HCT116 (cell line): Measurements from ENCODE around the gene EDDM3A. TPM values are rescaled to one million over a fixed set of nuclear protein-coding genes. Genes with fewer than 3 reads are reported as not detected.

Experiments used
- ATAC-seq: fragments of 200-7000 bp; cut with Tn5 transposase; 2 replicates; pipeline ENCODE4 v1.9.1; 2020; ENCODE audit warnings: mild to moderate bottlenecking, moderate library complexity
- BruUV-seq: library from RNA; stranded (reverse); fragments of 400-500 nt; replicated peaks from 2 replicates; lab custom pipeline; 2021; lab: Mats Ljungman, UMichigan
- CTCF ChIA-PET: fragments of 300-600 bp; sonication (Branson Sonifier 250); formaldehyde crosslinking; loops from one replicate; lab custom pipeline; 2021; ENCODE audit warnings: antibody characterized with exemption; lab: Charles Lee
- POLR2A ChIA-PET: fragments of 300-600, 350-600 bp; sonication (Branson Sonifier 250); formaldehyde crosslinking; loops from one replicate; lab custom pipeline; 2021; ENCODE audit warnings: antibody characterized with exemption; lab: Charles Lee
- RAD21 ChIA-PET, 2 experiments: fragments of 300-600 bp; sonication (Branson Sonifier 250); formaldehyde crosslinking; loops; one replicate each; lab custom pipeline; 2023; ENCODE audit warnings: low total read pairs in 2 of 2; ENCODE audit not compliant: uncharacterized antibody in 2 of 2, unreplicated experiment in 2 of 2, low non-redundant PET in 1 of 2; lab: Charles Lee
- DNase-seq: peaks from one replicate; pipeline ENCODE4 v3.0.0-alpha.2; 2010; ENCODE audit warnings: low read depth, low spot score
- H2AFZ ChIP-seq: fragments of 200-600 bp; shearing (Covaris generic), sonication (generic); 2 replicates; pipeline ENCODE4 v1.6.1; 2017; ENCODE audit warnings: low read depth, mixed run types, mixed read lengths, antibody characterized with exemption, low read length; ENCODE audit not compliant: poor library complexity, severe bottlenecking
- H3K27ac ChIP-seq: 2 replicates; pipeline ENCODE4 v1.5.1; 2012; ENCODE audit warnings: low read depth, low read length
- H3K27me3 ChIP-seq: fragments of 200-600 bp; sonication (generic); 2 replicates; pipeline ENCODE4 v1.6.1; 2016; ENCODE audit warnings: mixed run types, low read length, mixed read lengths; ENCODE audit not compliant: insufficient read depth
- H3K36me3 ChIP-seq, 2 experiments: fragments of 200-500 bp in 1 of 2; fragments of 200-600 bp in 1 of 2; sonication (Bioruptor generic) in 1 of 2; sonication (generic) in 1 of 2; 2 replicates each; pipeline versions ENCODE4 v1.5.1 to v1.6.1; 2014 to 2016; ENCODE audit warnings: low read length in 2 of 2, inconsistent platforms in 1 of 2, mixed read lengths in 1 of 2, mixed run types in 1 of 2; ENCODE audit not compliant: insufficient read depth in 2 of 2, control insufficient read depth in 1 of 2
- H3K4me1 ChIP-seq, 2 experiments: fragments of 200-600 bp in 1 of 2; sonication (generic) in 1 of 2; 2 replicates each; pipeline versions ENCODE4 v1.5.1 to v1.6.1; 2012 to 2017; ENCODE audit warnings: low read length in 2 of 2, inconsistent platforms in 1 of 2, mild to moderate bottlenecking in 1 of 2, mixed read lengths in 1 of 2, mixed run types in 1 of 2, moderate library complexity in 1 of 2; ENCODE audit not compliant: insufficient read depth in 2 of 2, control insufficient read depth in 1 of 2
- H3K4me2 ChIP-seq: fragments of 200-600 bp; sonication (generic); 2 replicates; pipeline ENCODE4 v1.6.1; 2017; ENCODE audit warnings: mixed run types, low read length, mixed read lengths
- H3K4me3 ChIP-seq, 2 experiments: fragments of 200-600 bp in 1 of 2; sonication (generic) in 1 of 2; replicated peaks in 1 of 2; 2 replicates each; pipeline ENCODE4 v1.5.1; 2011 to 2016; ENCODE audit warnings: low read length in 2 of 2, control low read depth in 1 of 2, low read depth in 1 of 2, mild to moderate bottlenecking in 1 of 2, mixed read lengths in 1 of 2, mixed run types in 1 of 2
- H3K79me2 ChIP-seq: fragments of 200-600 bp; sonication (generic); 2 replicates; pipeline ENCODE4 v1.6.1; 2017; ENCODE audit warnings: mild to moderate bottlenecking, mixed run types, low read length, moderate library complexity, mixed read lengths; ENCODE audit not compliant: insufficient read depth
- H3K9ac ChIP-seq: fragments of 200-600 bp; sonication (generic); 2 replicates; pipeline ENCODE4 v1.6.1; 2016; ENCODE audit warnings: low read length, mixed read lengths
- H3K9me2 ChIP-seq: fragments of 200-600 bp; sonication (generic), shearing (Covaris generic); 2 replicates; pipeline ENCODE4 v1.6.1; 2017; ENCODE audit warnings: mixed run types, mild to moderate bottlenecking, moderate library complexity; ENCODE audit not compliant: insufficient read depth
- H3K9me3 ChIP-seq, 2 experiments: fragments of 200-500 bp in 1 of 2; fragments of 200-600 bp in 1 of 2; sonication (Bioruptor generic) in 1 of 2; sonication (generic) in 1 of 2; 2 replicates each; pipeline ENCODE4 v1.6.1; 2014 to 2017; ENCODE audit warnings: low read length in 2 of 2, mixed read lengths in 2 of 2, inconsistent platforms in 1 of 2, low read depth in 1 of 2, mild to moderate bottlenecking in 1 of 2, mixed run types in 1 of 2, moderate library complexity in 1 of 2; ENCODE audit not compliant: control insufficient read depth in 1 of 2, insufficient read depth in 1 of 2
- H4K20me1 ChIP-seq: fragments of 200-600 bp; sonication (generic), shearing (Covaris generic); 2 replicates; pipeline ENCODE4 v1.6.1; 2017; ENCODE audit warnings: mixed run types, mild to moderate bottlenecking, moderate library complexity; ENCODE audit not compliant: insufficient read depth
- CBX3 ChIP-seq: IDR thresholded peaks from 2 replicates; pipeline ENCODE4 v1.6.1; 2012; ENCODE audit warnings: low read depth
- CEBPB ChIP-seq: IDR thresholded peaks from 2 replicates; pipeline ENCODE4 v1.6.1; 2012; ENCODE audit warnings: low read depth
- EZH2 ChIP-seq: fragments of 200-600 bp; sonication (generic); IDR thresholded peaks from 2 replicates; pipeline ENCODE4 v1.6.1; 2017; ENCODE audit warnings: antibody characterized with exemption, mixed run types
- EZH2phosphoT487 ChIP-seq: fragments of 200-600 bp; IDR thresholded peaks from 2 replicates; pipeline ENCODE4 v1.6.1; 2018; ENCODE audit warnings: antibody characterized with exemption, borderline replicate concordance
- FOSL1 ChIP-seq: IDR thresholded peaks from 2 replicates; pipeline ENCODE4 v1.6.1; 2012; ENCODE audit warnings: low read depth
- POLR2A ChIP-seq: IDR thresholded peaks from 2 replicates; pipeline ENCODE4 v1.7.0; 2011; ENCODE audit warnings: borderline replicate concordance; ENCODE audit not compliant: insufficient read depth, insufficient read length; ENCODE audit errors: extremely low read depth
- POLR2AphosphoS5 ChIP-seq: IDR thresholded peaks from 2 replicates; pipeline ENCODE4 v1.6.1; 2011; ENCODE audit warnings: mild to moderate bottlenecking, low read depth, low read length, moderate library complexity
- SP1 ChIP-seq: IDR thresholded peaks from 2 replicates; pipeline ENCODE4 v1.6.1; 2012; ENCODE audit warnings: low read depth
- SRF ChIP-seq: IDR thresholded peaks from 2 replicates; pipeline ENCODE4 v1.6.1; 2012; ENCODE audit warnings: low read depth
- YY1 ChIP-seq: IDR thresholded peaks from 2 replicates; pipeline ENCODE4 v1.6.1; 2011; ENCODE audit warnings: low read length, low read depth, moderate library complexity, mild to moderate bottlenecking; ENCODE audit not compliant: insufficient replicate concordance; ENCODE audit errors: extremely low read depth
- ZBTB33 ChIP-seq: IDR thresholded peaks from 2 replicates; pipeline ENCODE4 v1.6.1; 2011; ENCODE audit warnings: mild to moderate bottlenecking, low read length, moderate library complexity; ENCODE audit not compliant: insufficient replicate concordance; ENCODE audit errors: extremely low read depth
- ZFX ChIP-seq: fragments of 450-650 bp; IDR thresholded peaks from 2 replicates; pipeline ENCODE4 v1.6.1; 2017
- ZNF274 ChIP-seq: fragments of 200-500 bp; sonication (Bioruptor generic); IDR thresholded peaks from 2 replicates; pipeline ENCODE4 v1.6.1; 2014; ENCODE audit warnings: mild to moderate bottlenecking, low read depth, low read length, inconsistent platforms
- intact Hi-C: fragments of 100-400 bp; cut with micrococcal nuclease; formaldehyde crosslinking; loops from 2 replicates; pipeline ENCODE4 v1.10.0; 2022
- total RNA-seq: library from RNA; stranded (reverse); gene quantifications from one replicate; pipeline ENCODE4 v1.2.1, GENCODE V29; 2021; ENCODE audit not compliant: unreplicated experiment
- TF ChIP-seq, protein P1 (sequence below): IDR thresholded peaks from 2 replicates; pipeline ENCODE4 v1.6.1; 2012
- TF ChIP-seq, protein P2 (sequence below): IDR thresholded peaks from 2 replicates; pipeline ENCODE4 v1.6.1; 2012

The EDDM3A gene
- total RNA-seq, 1 experiment from 2014 or later: not detected

GRCh38 chr14:20696764-20697163, 48.9 kb upstream of the EDDM3A start:
- Histone ChIP-seq H2AFZ (no peak overlapping the region), H3K4me3 (no peak overlapping the region), H3K36me3 (no peaks in the 10 kb centered on the region), H3K4me1 (peaks cover 0 to 3% of the 10 kb centered on the region in 2 experiments; a peak in 1 of 4 replicates), H3K9ac (no peak overlapping the region), H3K79me2 (no peaks in the 10 kb centered on the region), H3K9me3 (no peaks in the 10 kb centered on the region), H3K27me3 (no peaks in the 10 kb centered on the region), H4K20me1 (no peaks in the 10 kb centered on the region), H3K27ac (no peak overlapping the region), H3K9me2 (no peaks in the 10 kb centered on the region), H3K4me2 (no peak overlapping the region)
- CTCF ChIA-PET: interaction anchor here (0.9 to 3.3 kb wide), 11 partner anchors 39 to 408 kb away, joined by 4 to 13 read pairs (median 7); no protein-coding TSS in a partner anchor
- TF ChIP-seq POLR2A (no peak), ZFX (no peak), FOSL1 (no peak), YY1 (no peak), ZBTB33 (no peak), CBX3 (no peak), EZH2 (no peak), POLR2AphosphoS5 (no peak), ZNF274 (no peak), CEBPB (no peak), SRF (no peak), EZH2phosphoT487 (no peak), SP1 (no peak)
- TF ChIP-seq, protein P1, sequence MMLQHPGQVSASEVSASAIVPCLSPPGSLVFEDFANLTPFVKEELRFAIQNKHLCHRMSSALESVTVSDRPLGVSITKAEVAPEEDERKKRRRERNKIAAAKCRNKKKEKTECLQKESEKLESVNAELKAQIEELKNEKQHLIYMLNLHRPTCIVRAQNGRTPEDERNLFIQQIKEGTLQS: no peak
- TF ChIP-seq, protein P2, sequence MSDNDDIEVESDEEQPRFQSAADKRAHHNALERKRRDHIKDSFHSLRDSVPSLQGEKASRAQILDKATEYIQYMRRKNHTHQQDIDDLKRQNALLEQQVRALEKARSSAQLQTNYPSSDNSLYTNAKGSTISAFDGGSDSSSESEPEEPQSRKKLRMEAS: no peak
- ATAC-seq (no peak), DNase-seq (no peak)
- POLR2A ChIA-PET: interaction anchor here (0.6 kb wide), 1 partner anchor 11 kb away, joined by 3 read pairs; no protein-coding TSS in a partner anchor
- no TSS peak for BruUV-seq
- RAD21 ChIA-PET: interaction anchor here in 1 of 2 experiments (1.5 kb wide), 1 partner anchor 159 kb away, joined by 6 read pairs; no protein-coding TSS in a partner anchor
- intact Hi-C loops: loop anchor here (1.0 to 2.0 kb wide), 4 partner anchors 159 to 344 kb away; no protein-coding TSS in a partner anchor
